OCI-LY3 (cell line): ENCODE measurements around the gene CAMK2G.

Experiments used
- EZH2phosphoT487 ChIP-seq: fragments of 200-600 bp; shearing (Covaris generic); IDR thresholded peaks from 2 replicates; pipeline ENCODE4 v1.6.1; 2018; ENCODE audit warnings: antibody characterized with exemption, mixed run types, low read depth
- TF ChIP-seq, protein P1 (sequence below): fragments of 200-600, 300-600 bp; sonication (generic); IDR thresholded peaks from 2 replicates; pipeline ENCODE4 v1.5.1; 2014; ENCODE audit warnings: antibody characterized with exemption, low read length, low read depth

- TF ChIP-seq, protein P1, sequence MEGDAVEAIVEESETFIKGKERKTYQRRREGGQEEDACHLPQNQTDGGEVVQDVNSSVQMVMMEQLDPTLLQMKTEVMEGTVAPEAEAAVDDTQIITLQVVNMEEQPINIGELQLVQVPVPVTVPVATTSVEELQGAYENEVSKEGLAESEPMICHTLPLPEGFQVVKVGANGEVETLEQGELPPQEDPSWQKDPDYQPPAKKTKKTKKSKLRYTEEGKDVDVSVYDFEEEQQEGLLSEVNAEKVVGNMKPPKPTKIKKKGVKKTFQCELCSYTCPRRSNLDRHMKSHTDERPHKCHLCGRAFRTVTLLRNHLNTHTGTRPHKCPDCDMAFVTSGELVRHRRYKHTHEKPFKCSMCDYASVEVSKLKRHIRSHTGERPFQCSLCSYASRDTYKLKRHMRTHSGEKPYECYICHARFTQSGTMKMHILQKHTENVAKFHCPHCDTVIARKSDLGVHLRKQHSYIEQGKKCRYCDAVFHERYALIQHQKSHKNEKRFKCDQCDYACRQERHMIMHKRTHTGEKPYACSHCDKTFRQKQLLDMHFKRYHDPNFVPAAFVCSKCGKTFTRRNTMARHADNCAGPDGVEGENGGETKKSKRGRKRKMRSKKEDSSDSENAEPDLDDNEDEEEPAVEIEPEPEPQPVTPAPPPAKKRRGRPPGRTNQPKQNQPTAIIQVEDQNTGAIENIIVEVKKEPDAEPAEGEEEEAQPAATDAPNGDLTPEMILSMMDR: no peak
- TF ChIP-seq EZH2phosphoT487: no peak
Measured at GRCh38 chr10:73808021-73808815, 66.1 kb downstream of the CAMK2G start.
